ENCODE measurements around the gene PNISR. TPM values are rescaled to one million over a fixed set of nuclear protein-coding genes. Genes with fewer than 3 reads are reported as not detected.
A peak's percentile ranks its signal among the peaks of the same experiment; 100 is the strongest.

The PNISR gene
- total and polyA plus RNA-seq, 2 of the 13 experiments (the other 11 are each of a cell fraction or from before 2014, with no cell fraction given), result 43.0 to 48.0 TPM

DNA sequence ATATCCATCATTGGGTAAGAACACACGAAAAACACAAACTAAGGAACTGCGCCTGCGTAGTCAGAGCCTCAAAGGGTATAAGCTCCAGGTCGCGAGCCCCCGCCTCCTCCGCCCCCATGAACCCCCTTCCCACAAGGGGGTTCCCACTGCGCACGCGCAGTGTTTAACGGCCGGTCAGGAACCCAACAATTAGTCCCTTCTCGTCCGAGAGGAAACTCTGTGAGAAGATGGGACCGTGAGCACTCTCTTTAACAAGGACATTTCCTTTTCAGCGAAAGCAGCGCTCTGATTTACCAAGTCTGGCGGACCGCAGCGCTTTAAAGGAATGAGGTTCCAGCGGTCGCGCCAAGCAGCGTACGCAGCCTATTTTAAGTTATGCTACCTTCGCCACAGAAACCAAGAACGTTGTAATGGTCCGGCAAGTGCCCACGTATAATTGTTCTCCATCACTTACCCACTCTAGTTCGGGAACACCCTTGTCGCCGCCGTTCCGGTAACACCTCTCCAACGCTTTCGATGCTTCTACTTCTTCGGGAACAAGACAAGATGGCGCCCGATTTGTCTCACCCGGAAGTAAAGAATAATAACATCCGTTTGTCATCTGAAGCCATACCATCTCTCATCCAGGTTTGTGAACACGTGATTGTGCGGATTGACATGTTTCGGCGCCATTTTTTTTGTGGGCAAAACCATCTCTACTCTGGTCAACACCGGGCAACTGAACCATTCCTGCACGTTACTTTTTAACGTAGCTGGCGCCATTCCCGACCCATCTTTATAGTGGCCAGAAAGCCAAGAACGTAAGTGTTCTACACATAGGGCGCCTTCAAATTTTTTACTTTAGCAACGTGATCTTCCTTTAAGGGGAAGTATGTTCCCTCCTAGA, at the start of gene PNISR (continued):
- TF ChIP-seq MYPOP (CRISPR knock-in tag; IDR thresholded peaks at IDR 0.05), result peak; percentile 55; the same call in 1 of the 2 replicates
- peak; percentile 50; the same call in 1 of the 2 replicates for TF ChIP-seq ZNF274 (CRISPR knock-in tag; IDR thresholded peaks at IDR 0.05)
- TF ChIP-seq TP53 (CRISPR knock-in tag; conservative IDR thresholded peaks at IDR 0.05), result 0 out of 2 replicates have a peak, but pooled peaks have one; percentile 18
- TF ChIP-seq TARDBP (CRISPR knock-in tag; IDR thresholded peaks at IDR 0.05), result peak; percentile 48; the same call in 1 of the 2 replicates
- TF ChIP-seq GATAD2A (CRISPR knock-in tag; IDR thresholded peaks at IDR 0.05), result no peak; the same call in 1 of the 2 replicates
- peak; percentile 97; the same call in 1 of the 2 replicates for TF ChIP-seq ZBTB10 (CRISPR knock-in tag; IDR thresholded peaks at IDR 0.05; ENCODE audit: borderline replicate concordance)
- no peak for TF ChIP-seq ZNF609 (CRISPR knock-in tag; IDR thresholded peaks at IDR 0.05; ENCODE audit: borderline replicate concordance)
- 0 out of 2 replicates have a peak, but pooled peaks have one; percentile 16 for TF ChIP-seq ZNF747 (CRISPR knock-in tag; IDR thresholded peaks at IDR 0.05; ENCODE audit: borderline replicate concordance)
- peak; percentile 65 for TF ChIP-seq SIN3A (IDR thresholded peaks at IDR 0.05; ENCODE audit: borderline replicate concordance, low read depth, low read length)
- TF ChIP-seq, protein P1, sequence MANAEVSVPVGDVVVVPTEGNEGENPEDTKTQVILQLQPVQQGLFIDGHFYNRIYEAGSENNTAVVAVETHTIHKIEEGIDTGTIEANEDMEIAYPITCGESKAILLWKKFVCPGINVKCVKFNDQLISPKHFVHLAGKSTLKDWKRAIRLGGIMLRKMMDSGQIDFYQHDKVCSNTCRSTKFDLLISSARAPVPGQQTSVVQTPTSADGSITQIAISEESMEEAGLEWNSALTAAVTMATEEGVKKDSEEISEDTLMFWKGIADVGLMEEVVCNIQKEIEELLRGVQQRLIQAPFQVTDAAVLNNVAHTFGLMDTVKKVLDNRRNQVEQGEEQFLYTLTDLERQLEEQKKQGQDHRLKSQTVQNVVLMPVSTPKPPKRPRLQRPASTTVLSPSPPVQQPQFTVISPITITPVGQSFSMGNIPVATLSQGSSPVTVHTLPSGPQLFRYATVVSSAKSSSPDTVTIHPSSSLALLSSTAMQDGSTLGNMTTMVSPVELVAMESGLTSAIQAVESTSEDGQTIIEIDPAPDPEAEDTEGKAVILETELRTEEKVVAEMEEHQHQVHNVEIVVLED (CRISPR knock-in tag; IDR thresholded peaks at IDR 0.05; ENCODE audit: borderline replicate concordance), result peak; percentile 30; the same call in 1 of the 2 replicates
- peak; percentile 47 for TF ChIP-seq ISL2 (CRISPR knock-in tag; IDR thresholded peaks at IDR 0.05)
- TF ChIP-seq ZNF331 (CRISPR knock-in tag; IDR thresholded peaks at IDR 0.05), result peak; percentile 48; the same call in 1 of the 2 replicates
- TF ChIP-seq SP4 (CRISPR knock-in tag; IDR thresholded peaks at IDR 0.05), result no peak; the same call in 1 of the 2 replicates
- TF ChIP-seq, protein P2, sequence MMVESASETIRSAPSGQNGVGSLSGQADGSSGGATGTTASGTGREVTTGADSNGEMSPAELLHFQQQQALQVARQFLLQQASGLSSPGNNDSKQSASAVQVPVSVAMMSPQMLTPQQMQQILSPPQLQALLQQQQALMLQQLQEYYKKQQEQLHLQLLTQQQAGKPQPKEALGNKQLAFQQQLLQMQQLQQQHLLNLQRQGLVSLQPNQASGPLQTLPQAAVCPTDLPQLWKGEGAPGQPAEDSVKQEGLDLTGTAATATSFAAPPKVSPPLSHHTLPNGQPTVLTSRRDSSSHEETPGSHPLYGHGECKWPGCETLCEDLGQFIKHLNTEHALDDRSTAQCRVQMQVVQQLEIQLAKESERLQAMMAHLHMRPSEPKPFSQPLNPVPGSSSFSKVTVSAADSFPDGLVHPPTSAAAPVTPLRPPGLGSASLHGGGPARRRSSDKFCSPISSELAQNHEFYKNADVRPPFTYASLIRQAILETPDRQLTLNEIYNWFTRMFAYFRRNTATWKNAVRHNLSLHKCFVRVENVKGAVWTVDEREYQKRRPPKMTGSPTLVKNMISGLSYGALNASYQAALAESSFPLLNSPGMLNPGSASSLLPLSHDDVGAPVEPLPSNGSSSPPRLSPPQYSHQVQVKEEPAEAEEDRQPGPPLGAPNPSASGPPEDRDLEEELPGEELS (CRISPR knock-in tag; IDR thresholded peaks at IDR 0.05), result peak; percentile 39; the same call in 1 of the 2 replicates

All from HepG2 (cell line).